ENCODE results near the gene ST6GALNAC3.

Gene ST6GALNAC3

DNA sequence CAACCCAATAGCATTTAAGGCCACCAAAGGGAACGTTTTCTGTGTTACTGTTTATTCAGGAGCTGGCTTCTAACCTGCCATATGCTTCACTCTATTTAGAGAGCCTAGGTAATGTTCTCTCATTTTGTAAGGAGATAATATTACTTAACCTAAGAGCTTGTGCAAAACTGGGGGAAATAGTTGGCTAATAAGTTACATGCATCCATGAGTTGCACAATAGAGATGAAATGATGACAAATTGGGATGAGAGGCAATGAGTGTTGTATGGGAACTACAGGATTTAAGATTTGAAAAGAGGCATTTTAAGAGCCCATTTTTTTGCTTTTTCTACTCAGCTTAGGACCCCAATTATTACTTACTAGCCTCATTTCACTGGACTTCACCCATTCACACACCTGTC, 151.0 kb downstream of the ST6GALNAC3 start:
- Histone ChIP-seq H3K27me3 (ENCODE audit: insufficient read depth, low read length, poor library complexity, severe bottlenecking) (no peaks in the 10 kb centered on the region), H3K4me3 (ENCODE audit: low read length, poor library complexity, severe bottlenecking) (no peak overlapping the region), H3K9me3 (ENCODE audit: insufficient read depth, low read depth, low read length) (no peaks in the 10 kb centered on the region), H3K9ac (ENCODE audit: low read depth, low read length, poor library complexity, severe bottlenecking) (no peak overlapping the region), H3F3A (ENCODE audit: low read depth) (no peaks in the 10 kb centered on the region), H3K4me1 (ENCODE audit: insufficient read depth, low read length, poor library complexity, severe bottlenecking) (peaks cover 18% of the 10 kb centered on the region), H2AFZ (ENCODE audit: low read length) (no peak overlapping the region), H3K4me2 (ENCODE audit: low read depth, low read length, poor library complexity, severe bottlenecking) (no peak overlapping the region), H3K36me3 (ENCODE audit: insufficient read depth, low read length) (no peaks in the 10 kb centered on the region), H3K9me2 (replicated peaks; ENCODE audit: low read depth, low read length) (no peaks in the 10 kb centered on the region), H4K20me1 (ENCODE audit: insufficient read depth, low read length, poor library complexity, severe bottlenecking) (no peaks in the 10 kb centered on the region), H3K79me2 (ENCODE audit: insufficient read depth, low read length) (no peaks in the 10 kb centered on the region)
- TF ChIP-seq EZH2phosphoT487 (IDR thresholded peaks at IDR 0.05; ENCODE audit: borderline replicate concordance) = no peak
- TF ChIP-seq, protein P1, sequence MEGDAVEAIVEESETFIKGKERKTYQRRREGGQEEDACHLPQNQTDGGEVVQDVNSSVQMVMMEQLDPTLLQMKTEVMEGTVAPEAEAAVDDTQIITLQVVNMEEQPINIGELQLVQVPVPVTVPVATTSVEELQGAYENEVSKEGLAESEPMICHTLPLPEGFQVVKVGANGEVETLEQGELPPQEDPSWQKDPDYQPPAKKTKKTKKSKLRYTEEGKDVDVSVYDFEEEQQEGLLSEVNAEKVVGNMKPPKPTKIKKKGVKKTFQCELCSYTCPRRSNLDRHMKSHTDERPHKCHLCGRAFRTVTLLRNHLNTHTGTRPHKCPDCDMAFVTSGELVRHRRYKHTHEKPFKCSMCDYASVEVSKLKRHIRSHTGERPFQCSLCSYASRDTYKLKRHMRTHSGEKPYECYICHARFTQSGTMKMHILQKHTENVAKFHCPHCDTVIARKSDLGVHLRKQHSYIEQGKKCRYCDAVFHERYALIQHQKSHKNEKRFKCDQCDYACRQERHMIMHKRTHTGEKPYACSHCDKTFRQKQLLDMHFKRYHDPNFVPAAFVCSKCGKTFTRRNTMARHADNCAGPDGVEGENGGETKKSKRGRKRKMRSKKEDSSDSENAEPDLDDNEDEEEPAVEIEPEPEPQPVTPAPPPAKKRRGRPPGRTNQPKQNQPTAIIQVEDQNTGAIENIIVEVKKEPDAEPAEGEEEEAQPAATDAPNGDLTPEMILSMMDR (conservative IDR thresholded peaks at IDR 0.05; ENCODE audit: low read length) = no peak

DNA sequence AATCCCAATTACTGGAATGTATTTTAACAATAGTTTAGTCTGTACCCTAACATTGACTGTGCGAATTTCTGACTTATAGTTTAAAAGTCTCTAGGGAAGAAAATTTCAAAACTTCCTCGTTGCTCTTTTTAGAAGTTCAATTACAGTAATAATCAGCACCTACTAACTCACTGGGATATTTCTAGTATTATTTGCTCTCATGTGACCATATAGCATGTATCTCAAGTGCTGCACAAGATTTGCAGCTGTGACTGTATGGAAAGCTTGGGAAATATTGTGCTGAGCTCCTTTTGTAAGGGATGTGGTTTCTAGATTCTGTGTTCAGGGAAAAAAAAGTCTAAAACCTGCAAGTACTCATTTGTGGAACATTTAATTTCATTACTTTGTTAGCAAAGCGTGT, 153.1 kb downstream of the ST6GALNAC3 start:
- H3K36me3 ChIP-seq (ENCODE audit: insufficient read depth, low read length) = no peaks in the 10 kb centered on the region
- H3F3A ChIP-seq (ENCODE audit: low read depth) = no peaks in the 10 kb centered on the region
- no peaks in the 10 kb centered on the region for H3K9me3 ChIP-seq (ENCODE audit: insufficient read depth, low read depth, low read length)
- H2AFZ ChIP-seq (ENCODE audit: low read length) = no peak overlapping the region
- H3K4me1 ChIP-seq (ENCODE audit: insufficient read depth, low read length, poor library complexity, severe bottlenecking) = peaks cover 18% of the 10 kb centered on the region
- TF ChIP-seq EZH2phosphoT487 (IDR thresholded peaks at IDR 0.05; ENCODE audit: borderline replicate concordance) = no peak
- TF ChIP-seq, protein P1 (conservative IDR thresholded peaks at IDR 0.05; ENCODE audit: low read length) = no peak
- H3K79me2 ChIP-seq (ENCODE audit: insufficient read depth, low read length) = no peaks in the 10 kb centered on the region
- H3K4me3 ChIP-seq (ENCODE audit: low read length, poor library complexity, severe bottlenecking) = no peak overlapping the region
- H3K9ac ChIP-seq (ENCODE audit: low read depth, low read length, poor library complexity, severe bottlenecking) = no peak overlapping the region
- no peak overlapping the region for H3K4me2 ChIP-seq (ENCODE audit: low read depth, low read length, poor library complexity, severe bottlenecking)
- no peaks in the 10 kb centered on the region for H4K20me1 ChIP-seq (ENCODE audit: insufficient read depth, low read length, poor library complexity, severe bottlenecking)
- no peaks in the 10 kb centered on the region for H3K27me3 ChIP-seq (ENCODE audit: insufficient read depth, low read length, poor library complexity, severe bottlenecking)
- H3K9me2 ChIP-seq (replicated peaks; ENCODE audit: low read depth, low read length) = no peaks in the 10 kb centered on the region

DNA sequence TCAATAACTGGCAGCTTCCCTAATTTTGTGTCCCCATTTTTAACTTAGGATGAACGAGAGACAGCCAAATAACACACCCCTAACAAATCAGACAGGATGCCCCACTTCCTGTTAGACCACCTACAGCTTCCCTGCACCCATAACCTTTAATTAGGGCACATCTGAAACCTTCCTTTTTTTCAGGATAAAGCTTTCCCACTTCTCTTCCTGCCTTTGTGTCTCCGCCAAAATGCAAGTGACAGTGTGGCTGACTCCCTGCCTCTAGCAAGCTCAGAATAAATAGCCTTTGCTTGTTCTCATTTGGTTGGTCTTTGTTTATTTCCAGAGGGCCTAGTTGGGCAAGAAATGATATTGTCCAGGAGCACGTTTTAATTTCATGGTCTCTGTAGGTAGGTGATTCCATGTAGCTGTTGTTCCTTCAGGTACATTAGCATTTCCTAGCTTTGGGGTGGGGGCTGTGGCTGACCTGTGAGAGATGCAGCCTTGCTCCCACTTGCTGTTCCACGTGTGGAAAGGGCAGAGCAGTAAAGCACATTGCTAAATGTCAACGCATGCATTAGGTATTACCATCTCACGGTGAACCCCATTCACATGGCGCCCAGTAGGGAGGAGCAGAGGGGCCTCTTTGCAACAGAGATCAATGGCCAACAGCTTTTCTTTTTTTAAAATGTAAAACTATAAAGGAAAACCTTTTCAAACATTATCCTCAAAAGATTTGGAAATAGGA, 154.9 kb downstream of the ST6GALNAC3 start:
- Histone ChIP-seq H2AFZ (ENCODE audit: low read length) (no peak overlapping the region), H3F3A (ENCODE audit: low read depth) (no peaks in the 10 kb centered on the region), H3K36me3 (ENCODE audit: insufficient read depth, low read length) (no peaks in the 10 kb centered on the region), H3K9me3 (ENCODE audit: insufficient read depth, low read depth, low read length) (no peaks in the 10 kb centered on the region), H3K4me3 (ENCODE audit: low read length, poor library complexity, severe bottlenecking) (no peak overlapping the region), H4K20me1 (ENCODE audit: insufficient read depth, low read length, poor library complexity, severe bottlenecking) (no peaks in the 10 kb centered on the region), H3K27me3 (ENCODE audit: insufficient read depth, low read length, poor library complexity, severe bottlenecking) (no peaks in the 10 kb centered on the region), H3K4me1 (ENCODE audit: insufficient read depth, low read length, poor library complexity, severe bottlenecking) (peaks cover 18% of the 10 kb centered on the region), H3K79me2 (ENCODE audit: insufficient read depth, low read length) (no peaks in the 10 kb centered on the region), H3K9ac (ENCODE audit: low read depth, low read length, poor library complexity, severe bottlenecking) (no peak overlapping the region), H3K4me2 (ENCODE audit: low read depth, low read length, poor library complexity, severe bottlenecking) (no peak overlapping the region), H3K9me2 (replicated peaks; ENCODE audit: low read depth, low read length) (no peaks in the 10 kb centered on the region)
- no peak for TF ChIP-seq EZH2phosphoT487 (IDR thresholded peaks at IDR 0.05; ENCODE audit: borderline replicate concordance)
- TF ChIP-seq, protein P1 (conservative IDR thresholded peaks at IDR 0.05; ENCODE audit: low read length) = no peak

Measured in Loucy (cell line).